ENCODE data around the gene DNAJB13.

The DNAJB13 gene

DNA sequence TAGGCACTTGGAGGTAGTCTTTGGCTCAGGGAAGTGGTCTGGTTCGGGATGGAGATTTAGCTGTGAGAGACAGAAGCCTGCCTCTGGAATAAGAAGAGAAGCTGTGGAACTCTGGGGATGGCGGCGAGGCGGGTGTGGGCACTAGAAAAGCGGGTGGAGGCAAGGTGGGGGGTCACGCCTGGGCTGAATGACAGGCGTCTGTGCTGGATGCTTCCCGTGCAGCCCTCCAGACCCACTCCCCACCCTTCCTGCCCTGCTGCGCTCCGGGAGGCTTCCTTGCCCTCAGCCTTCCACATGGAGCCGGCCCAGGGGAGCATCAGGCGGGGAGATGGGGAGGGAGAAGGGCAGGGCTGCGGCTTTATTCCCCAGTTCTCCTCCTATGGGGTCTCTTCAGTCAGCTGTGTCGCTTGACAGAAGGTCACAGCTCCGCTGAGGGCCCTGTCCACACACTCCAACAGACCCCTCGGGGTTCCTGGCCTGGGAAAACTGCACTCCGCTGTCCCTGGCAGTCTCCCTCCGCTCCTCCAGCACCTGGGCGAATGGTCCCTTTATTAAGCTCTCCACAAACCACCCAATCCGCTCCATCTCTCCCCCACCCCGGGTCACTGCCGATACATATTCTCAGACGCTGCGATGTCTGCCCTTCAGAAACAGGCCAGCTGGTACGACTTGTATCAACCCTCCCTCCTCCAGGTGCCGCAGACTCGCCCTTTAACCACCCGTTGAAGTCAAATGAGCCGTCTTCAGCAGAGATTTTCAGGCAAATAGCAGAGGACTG is 6.2 kb downstream of the DNAJB13 start:
- no peak for DNase-seq

DNA sequence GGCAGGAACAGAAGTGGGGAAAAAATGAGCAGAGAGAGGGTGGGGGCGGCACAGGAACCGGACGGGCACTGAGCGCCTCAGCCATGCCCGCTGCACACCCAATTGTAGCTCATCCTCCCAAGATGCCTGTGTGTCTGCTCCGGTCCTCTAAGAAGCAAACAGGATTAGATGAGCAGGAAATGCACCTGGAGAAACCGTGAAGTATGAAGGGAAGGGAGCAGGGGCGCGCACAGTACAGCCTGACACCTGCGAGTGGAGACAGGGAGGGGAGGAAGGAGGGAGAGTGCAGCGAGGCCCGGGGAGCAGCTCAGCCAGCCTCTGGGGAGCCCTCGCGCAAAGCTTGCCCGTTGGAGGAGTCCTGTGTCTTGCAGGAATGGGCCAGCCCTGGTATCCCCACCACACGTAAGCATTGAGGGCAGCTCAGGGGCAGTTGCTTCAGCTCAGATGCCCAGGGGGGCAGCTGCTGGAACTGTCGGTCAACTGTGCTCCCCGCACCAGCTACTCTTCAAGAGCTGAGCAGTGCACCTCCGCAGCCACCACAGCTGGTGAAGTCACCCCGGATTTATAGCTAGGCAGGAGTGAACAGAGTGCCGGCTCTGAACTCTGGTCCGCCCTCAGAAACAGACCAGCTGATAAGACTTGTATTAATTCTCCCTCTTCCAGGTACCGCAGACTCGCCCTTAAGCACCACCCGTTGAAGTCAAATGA is 7.0 kb downstream of the DNAJB13 start:
- DNase-seq = no peak

DNA sequence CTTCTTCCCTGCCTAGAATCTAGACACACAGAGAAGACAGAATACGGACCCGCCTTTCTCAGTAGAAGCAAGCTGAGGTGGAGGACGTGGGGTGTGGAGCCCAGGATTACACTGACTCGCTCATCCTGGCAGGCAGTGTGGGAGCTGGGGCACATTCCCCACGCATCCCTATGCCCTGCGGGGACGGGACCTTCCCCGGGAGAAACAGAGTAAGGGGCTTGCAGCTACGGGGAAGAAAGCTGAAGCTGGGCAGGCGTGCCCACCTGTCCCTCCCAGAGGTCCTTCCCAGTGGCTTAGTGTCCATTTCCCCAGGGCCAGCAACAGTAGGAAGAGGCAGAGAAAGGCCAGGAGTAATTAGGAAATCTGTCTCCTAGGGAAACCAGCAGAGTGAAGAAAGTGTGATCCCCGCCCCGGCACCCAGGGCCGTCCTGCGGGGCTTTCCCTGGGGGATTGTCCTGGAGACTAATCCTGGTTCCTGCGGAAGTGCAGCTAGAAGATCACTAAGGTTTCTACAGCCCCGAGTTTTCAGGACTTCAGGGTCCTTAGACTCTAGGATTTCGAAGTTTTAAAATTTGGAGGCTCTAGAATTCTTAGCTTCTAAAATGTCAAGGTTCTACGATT is 7.8 kb downstream of the DNAJB13 start:
- no peak for DNase-seq

DNA sequence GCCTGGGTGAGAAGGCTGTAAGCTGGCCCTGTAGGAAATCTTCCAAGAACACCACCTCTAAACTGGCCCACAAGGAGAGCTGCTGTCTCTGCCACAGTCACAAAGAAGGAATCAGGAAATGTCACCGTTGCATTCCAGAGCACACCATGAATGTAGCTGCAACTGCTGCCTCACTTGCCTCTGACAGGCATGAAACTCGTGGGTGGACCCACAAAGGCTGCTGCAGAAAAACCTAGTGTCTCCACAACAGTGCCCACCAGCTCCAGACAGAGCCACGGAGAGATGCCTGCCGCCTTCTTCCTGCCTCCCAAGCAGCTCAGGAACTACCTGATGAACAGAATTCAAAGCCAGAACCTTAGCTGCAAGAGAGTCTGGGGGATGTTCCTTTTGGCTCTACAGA is 10.5 kb downstream of the DNAJB13 start:
- no peak for DNase-seq

DNA sequence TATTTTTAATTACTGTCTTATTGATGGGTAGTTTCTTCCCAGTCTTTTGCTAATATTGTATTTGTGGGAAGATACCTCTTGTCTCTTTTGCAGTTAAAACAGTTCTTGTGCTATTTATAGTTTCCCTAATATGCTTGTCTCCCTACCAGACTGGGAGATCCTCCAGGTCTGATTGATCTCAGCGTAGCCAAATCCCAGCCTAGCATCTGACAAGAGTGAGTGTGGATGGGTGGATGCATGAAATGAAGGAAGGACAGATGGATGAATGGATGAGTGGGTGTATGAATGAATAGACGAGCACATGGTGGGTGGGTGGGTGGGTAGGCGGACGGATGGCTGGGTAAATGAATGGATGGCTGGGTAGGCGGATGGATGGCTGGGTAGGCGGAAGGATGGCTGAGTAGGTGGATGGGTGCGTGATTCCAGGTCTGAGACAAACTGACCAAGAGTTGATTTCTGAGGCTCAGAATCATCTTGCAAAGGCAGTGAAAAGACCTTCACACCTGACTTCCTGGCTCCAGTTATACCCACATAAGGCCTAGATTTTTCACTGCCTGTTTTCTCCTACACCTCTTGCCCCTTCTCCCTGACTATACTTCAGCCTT is 11.4 kb downstream of the DNAJB13 start:
- DNase-seq = no peak

DNA sequence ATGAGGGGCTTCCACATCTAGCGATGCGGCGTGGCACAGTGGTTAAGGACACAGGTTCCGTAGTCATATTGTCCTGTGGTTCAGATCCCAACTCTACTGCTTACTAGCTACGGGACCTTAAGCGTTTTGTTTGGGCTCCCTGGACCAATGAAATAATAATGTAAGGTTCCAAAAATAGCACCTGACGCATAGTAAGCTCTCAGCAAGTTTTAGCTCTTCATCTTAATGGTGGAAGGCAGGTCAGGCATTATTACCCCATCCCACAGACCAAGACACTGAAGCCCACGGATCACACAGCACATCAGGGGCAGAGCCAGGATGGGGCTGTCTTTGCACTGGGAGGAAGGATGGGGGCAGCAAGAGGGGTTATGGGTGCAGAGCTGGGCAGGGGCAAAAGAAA is 13.0 kb downstream of the DNAJB13 start:
- DNase-seq = no peak

DNA sequence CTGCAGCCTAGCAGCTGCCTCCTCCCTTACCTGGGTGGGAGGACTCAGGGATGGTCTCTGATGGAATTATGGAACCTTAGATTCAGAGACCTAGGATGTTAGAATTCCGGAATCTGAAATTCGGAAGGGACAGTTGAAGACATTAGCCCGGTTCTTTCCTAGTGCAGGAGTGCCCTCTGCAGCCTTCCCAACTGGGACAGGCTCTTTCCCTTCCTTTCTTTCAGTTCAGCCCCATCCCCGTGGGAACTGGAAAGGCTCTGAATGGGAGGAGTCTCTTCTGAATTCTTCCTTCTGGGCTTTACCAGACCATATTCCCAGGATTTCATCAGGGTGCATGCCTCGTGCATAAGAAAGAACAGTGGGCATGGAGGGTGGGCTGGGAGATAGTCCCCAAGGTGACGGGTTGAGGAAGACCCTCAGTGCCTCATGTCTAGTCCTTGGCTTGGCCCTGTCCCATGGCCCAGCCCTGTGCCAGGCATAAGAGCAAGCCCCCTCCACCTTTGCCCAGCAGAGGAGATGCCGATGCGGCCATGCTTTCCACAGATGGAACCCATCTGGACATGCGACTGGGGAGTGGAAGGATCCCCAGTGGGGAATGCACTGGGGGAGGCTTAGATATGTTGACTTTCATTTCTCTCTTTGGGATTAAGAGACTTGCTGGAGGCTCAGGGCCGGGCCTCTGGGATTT is 14.4 kb downstream of the DNAJB13 start:
- DNase-seq = no peak

DNA sequence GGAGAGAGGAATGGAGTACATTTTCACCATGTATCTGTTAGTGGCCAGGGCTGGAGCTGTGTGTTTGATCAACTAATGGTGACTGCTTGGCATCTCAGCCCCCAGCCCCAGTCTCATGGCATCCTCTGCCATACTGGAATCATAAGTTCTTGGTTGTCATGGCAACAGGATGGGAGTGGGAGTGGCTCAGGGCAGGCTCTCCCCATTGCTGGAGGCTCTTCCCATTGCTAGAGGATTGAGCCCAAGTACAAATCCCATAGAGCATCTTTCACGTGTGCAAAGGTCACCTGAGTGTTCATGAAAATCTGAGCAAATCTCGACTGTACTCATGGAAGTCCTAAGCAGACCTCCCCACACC is 14.9 kb downstream of the DNAJB13 start:
- DNase-seq = no peak

DNA sequence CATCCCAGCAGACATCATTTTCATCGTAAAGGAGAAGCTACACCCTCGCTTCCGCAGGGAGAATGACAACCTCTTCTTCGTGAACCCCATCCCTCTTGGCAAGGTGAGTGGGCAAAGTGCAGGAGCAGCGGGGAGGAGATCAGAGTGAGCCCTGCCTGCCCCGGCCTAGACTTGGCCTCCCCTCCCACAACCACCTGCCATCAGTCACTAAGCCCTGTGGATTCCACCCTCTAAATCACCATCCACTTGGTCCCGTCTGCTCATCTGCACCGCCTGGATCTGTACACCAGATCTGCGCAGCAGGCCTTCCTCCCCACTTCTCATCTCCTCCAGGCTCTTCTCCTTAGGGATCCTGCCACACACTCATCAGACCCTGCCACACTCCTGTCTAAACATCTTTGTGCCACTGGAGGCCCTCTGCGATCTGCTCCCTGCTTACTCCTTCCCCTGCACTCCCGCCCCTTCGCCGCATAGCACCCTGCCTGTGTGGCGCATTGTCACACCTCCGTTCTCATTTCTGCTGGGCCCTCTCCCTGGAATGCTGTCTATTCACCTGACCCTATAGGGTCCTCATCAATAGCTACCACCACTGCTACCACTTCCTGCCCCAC is 17.6 kb downstream of the DNAJB13 start:
- peak in 1 of 2 donors; percentile 18 for DNase-seq

DNA sequence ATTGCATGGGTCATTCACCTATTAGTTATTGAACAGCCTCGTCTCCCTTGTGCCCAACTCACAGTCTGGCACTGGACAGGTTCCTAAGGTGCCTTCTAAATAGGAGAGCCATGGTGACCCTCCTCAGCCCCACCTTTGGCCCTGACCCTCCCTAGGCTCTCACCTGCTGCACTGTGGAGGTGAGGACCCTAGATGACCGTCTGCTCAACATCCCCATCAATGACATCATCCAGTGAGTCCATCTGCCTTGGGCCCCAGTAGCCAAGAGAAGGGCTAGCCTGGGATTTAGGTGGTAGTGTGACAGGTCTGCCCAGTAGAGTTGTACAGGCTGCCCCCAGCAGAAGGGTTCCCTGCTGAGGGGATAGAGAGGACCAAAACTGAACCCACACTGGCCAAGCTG is 18.3 kb downstream of the DNAJB13 start:
- peak in 1 of 2 donors; percentile 21 for DNase-seq

DNA sequence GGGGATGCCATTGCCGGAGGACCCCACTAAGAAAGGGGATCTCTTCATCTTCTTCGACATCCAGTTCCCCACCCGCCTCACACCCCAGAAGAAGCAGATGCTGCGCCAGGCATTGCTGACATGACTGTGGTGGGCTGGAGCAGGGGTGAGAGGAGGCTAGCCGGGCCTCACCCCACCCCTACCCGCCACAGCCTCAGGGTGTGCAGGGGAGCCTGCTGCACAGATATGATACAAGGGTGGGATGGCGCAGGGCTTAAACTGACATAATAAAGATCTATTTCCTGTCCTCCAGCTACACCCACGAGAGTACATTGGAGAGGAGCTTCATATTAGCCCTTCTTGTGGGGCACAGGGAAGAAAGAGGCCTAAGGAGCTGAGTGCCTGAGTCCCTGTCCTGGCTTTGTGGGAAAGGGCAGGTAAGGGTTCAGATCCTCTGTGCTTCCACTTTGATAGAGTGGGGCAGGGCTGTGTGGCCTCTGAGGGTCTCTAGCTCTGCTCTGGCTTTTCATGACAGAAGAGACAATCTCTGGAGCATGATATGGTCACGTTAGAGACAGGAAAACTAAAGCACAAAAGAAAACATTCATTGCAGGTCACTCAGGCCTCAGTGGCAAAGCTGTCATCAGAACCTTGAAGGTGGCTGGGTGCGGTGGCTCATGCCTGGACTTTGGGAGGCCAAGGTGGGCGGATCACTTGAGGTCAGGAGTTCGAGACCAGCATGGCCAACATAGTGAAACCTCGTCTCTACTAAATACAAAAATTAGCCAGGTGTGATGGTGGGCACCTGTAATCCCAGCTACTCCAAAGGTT is 19.4 kb downstream of the DNAJB13 start:
- peak; percentile 51 to 62 for DNase-seq

DNA sequence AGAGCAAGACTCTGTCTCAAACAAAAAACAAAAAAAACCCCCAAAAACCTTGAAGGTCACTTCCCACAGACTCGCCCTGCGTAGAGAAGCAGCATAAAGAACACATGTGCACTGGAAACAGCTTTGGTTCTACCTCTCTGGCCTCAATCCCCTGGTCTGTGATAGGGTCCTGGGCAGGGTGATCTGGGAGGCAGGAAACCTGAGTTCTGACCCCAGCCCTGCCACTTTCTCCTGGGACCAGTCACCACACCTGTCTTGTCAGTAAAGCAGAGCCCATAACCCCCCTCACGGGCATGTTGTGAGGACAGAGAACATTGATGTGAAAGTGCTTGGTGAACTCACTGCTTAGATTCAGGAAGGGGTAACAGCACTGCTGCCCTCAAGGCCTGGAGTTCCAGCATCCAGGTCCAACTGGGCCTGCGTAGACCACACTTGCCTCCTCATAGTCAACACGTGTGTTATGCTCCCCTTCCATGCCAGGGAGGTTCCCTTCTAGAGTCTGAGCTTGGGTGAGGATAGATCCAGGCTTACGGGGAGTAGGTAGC is 20.4 kb downstream of the DNAJB13 start:
- peak in 1 of 2 donors; percentile 41 for DNase-seq

DNA sequence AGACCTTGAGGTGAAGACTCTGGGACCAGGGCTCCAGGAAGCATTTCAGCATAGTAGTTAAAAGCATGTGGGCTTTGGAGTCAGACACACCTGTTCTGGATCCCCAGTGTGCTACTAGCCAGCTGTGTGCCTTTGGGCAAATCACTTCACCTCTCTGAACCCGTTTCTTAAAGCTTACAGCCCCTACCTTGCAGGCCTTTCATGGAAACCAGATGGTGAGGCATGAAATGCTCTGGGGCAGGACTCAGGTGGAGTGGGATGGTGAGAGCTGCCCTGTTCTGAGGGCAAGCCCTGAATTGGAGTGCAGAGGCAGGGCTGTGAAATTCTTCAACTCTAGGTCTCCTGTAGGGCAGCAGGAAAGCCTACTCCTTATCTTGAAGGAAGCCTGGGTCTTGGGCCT is 21.4 kb downstream of the DNAJB13 start:
- peak in 1 of 2 donors; percentile 36 for DNase-seq

DNA sequence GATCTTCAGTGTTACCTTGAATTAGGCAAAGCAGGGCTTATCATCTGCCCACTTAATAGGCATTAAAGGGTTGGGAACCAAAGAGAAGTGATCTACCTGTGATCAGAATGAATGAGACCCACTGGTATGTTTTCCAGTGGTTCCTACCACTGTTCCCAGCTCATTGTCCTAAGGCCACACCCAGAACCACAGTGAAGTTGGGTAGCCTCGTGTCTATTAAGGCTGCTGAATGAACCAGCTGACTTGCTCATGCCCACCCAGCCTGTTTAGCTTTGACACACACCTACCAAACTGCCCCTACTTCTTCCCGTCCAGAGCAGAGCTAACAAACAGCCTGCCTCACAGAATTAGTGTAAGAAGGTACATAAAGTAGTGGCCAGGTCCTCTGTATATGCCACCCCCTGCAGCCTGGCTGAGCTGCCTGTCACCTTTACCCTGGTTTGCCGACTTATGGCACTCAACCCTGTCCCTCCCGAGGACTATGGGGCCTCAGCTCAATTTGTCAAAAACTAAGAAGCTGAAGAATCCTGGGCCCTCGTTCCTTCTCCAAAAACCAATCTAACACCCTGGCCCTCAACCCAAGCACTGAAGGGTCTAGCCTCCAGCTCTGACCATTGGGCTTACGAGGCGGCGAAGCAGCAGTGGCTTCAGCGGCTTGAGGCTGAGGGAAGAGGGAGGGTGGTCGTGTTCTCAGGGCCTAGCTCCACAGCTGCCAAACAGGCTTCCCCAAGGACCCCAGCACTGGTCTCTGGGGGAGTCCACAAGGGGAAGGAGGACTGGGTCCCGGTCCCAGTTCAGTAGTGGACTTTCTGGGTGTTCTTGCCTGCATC is 22.0 kb downstream of the DNAJB13 start:
- DNase-seq = peak in 1 of 2 donors; percentile 23

DNA sequence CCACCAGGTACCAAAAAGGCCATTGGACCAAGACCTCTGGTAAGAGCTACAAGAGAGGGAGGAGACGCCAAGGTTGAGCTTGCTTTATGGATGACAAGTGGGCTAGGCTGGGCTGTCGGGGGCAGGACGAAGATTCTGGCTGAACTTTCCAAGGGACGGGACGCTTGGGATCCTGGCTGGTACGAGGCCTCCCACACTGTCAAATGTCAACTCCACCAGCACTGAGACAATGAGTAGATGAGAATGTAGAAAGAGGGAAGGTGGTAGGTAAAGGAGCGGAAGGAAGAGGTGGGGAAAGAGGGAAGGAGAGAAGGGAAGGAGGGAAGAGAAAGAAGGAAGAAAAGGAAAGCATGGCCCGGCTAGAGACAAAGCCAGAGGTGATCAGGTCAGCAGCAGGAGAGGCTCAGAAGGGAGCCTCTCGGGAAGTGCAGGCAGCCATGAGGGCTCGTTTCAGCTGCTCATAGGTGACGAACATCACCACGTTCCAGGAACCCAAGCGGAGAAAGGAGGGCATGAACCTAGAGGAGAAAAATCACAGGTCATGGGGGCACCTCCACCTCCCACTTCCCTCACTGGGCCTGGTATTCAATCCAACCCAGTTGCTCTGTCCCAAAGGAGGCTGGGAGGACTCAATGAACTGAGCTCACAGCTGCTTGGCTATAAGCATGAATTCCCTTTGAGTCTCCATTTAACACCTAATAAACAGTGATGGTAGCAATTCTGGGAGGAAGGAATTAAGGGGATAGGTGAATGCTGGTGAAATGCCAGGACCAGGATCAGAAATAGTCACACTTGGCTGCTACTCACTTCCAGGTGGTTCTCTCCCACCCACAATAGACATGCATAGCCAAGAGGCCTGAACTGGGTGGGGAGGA is 24.0 kb downstream of the DNAJB13 start:
- DNase-seq = no peak

DNA sequence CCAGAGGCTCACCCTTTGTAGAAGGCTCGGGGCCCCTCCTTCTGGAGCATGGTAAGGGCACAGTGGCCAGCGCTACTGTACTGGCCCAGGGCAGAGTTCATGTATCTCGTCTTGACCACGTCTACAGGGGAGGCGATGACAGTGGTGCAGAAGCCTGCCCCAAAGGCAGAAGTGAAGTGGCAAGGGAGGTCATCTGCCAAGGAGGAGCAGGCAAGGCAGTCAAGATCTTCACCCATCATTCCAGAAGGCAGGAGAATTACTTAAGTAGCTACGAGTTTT is 24.6 kb downstream of the DNAJB13 start:
- DNase-seq = no peak

DNA sequence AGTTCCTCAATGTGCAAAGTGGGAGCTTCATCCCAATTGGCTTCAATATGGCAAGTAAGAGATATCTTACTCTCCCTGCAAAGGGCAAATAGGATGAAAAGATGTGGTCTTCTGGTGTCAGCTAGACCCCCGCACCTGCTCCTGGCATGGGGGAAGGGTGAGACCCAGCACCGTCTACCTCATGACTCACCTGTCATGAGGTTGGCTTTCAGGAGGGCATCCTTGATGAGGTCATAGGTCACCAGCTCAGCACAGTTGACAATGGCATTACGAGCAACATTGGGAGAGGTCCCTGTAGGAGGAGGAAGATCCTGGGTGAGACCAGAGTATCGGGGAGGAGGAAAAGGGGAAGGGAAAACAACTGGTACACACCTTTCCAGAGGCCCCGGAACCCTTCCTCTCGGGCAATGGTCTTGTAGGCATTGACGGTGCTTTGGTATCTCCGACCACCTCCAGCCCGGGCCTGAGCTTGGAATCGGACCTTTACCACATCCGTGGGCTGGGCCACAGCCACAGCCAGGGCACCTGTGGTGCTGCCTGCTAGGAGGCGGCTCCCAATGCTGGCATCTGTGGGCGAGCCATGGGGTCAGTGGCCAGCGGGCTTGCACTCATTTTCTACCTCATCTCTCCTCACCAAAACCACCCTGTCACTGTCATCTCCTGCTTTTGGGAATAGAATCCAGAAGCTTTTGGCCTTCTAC is 25.8 kb downstream of the DNAJB13 start:
- DNase-seq = peak in 1 of 2 donors; percentile 16

DNA sequence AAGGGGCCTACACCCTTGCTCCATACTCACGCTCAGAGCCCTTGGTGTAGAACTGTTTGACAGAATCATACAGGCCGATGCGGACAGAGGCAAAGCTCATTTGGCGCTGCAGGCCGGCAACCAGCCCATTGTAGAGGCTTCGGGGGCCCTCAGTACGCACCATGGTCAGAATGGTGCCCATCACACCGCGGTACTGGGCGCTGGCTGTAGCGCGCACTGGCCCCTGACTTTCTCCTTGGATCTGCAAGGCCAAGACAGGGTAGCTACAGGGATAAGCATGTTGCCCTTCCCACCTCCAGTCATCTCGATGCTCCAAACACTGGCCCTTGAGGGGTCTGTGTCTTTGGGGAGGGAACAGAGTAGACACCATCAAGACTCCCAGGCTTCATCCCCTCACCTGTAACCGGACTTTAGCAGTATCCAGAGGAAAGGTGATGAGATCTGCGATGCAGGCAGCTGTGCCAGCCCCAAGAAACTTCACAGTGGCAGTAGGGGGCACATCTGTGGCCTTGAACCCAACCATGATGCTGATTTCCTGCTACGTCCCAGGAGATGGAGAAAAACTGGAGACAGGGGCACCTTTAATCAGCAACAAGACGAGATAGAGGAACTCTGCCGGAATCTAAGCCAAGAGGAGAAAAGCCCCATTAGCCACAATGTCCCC is 27.2 kb downstream of the DNAJB13 start:
- no peak for DNase-seq
